Activated CD8-positive, alpha-beta memory T cell treated with anti-CD3 and anti-CD28 coated beads, Interleukin-2, amount 10 ng/mL, durations not matched to agents 7 days and 5 days (primary cell): ENCODE measurements around the gene DHRS1. TPM values are rescaled to one million over a fixed set of nuclear protein-coding genes. Genes with fewer than 3 reads are reported as not detected.
"Not testable (repeated sequence)": the region's sequence is repeated elsewhere in the genome, so short reads cannot be mapped to it uniquely, and the experiment has no call there.

Source experiments
- ATAC-seq: fragments of 150-1000 bp; cut with Tn5 transposase; one replicate; pipeline ENCODE4 v1.10.0; 2021; ENCODE audit warnings: moderate library complexity
- CTCF ChIA-PET: fragments of 350-600 bp; sonication (Branson Sonifier 250); formaldehyde crosslinking; loops from one replicate; lab custom pipeline; 2021; ENCODE audit warnings: antibody characterized with exemption; lab: Charles Lee
- DNase-seq: peaks from one replicate; pipeline ENCODE4 v3.0.0-alpha.2; 2020
- H3K27ac Mint-ChIP-seq: one replicate; pipeline ENCODE4 v1.8.0; 2021; ENCODE audit warnings: mild to moderate bottlenecking, mixed read lengths
- H3K27me3 Mint-ChIP-seq: one replicate; pipeline ENCODE4 v1.8.0; 2021; ENCODE audit warnings: mixed read lengths
- H3K36me3 Mint-ChIP-seq: one replicate; pipeline ENCODE4 v1.8.0; 2021; ENCODE audit warnings: mild to moderate bottlenecking, mixed read lengths
- H3K4me1 Mint-ChIP-seq: one replicate; pipeline ENCODE4 v1.8.0; 2021; ENCODE audit warnings: mixed read lengths
- H3K4me3 Mint-ChIP-seq: one replicate; pipeline ENCODE4 v1.8.0; 2021; ENCODE audit warnings: mild to moderate bottlenecking, moderate library complexity, mixed read lengths
- H3K9me3 Mint-ChIP-seq: one replicate; pipeline ENCODE4 v1.8.0; 2022; ENCODE audit warnings: low read depth, mixed read lengths
- total RNA-seq, 2 experiments: library from RNA; stranded (reverse); gene quantifications; one replicate each; pipeline ENCODE4 v1.2.3, GENCODE V29; 2021

DHRS1 gene
- total RNA-seq, 2 experiments from 2014 or later = 14.2 to 26.5 TPM

- Mint-ChIP-seq H3K4me3 (no peak overlapping the region), H3K36me3 (peaks cover 8% of the 10 kb centered on the region), H3K27ac (no peak overlapping the region), H3K9me3 (no peaks in the 10 kb centered on the region), H3K27me3 (no peaks in the 10 kb centered on the region), H3K4me1 (peaks cover 38% of the 10 kb centered on the region)
- ATAC-seq (no peak), DNase-seq (no peak)
- CTCF ChIA-PET = interaction anchor here (1.0 to 21.6 kb wide), 5 partner anchors 10 to 52 kb away, joined by 3 to 541 read pairs (median 22); partner anchors contain the start of genes CIDEB, DHRS1, LTB4R and LTB4R2
These were observed 47.1 kb downstream of the DHRS1 start for GRCh38 chr14:24252289-24253124.

- H3K9me3 Mint-ChIP-seq = no peaks in the 10 kb centered on the region
- no peak overlapping the region for H3K4me3 Mint-ChIP-seq
- ATAC-seq (no peak), DNase-seq (no peak)
- CTCF ChIA-PET = interaction anchor here (1.0 to 21.6 kb wide), 6 partner anchors 9 to 52 kb away, joined by 3 to 541 read pairs (median 14); partner anchors contain the start of genes CIDEB, DHRS1, LTB4R and LTB4R2
- no peak overlapping the region for H3K27ac Mint-ChIP-seq
- H3K4me1 Mint-ChIP-seq = peaks cover 43% of the 10 kb centered on the region
- peaks cover 10% of the 10 kb centered on the region for H3K36me3 Mint-ChIP-seq
- no peaks in the 10 kb centered on the region for H3K27me3 Mint-ChIP-seq
These were observed 47.7 kb downstream of the DHRS1 start for GRCh38 chr14:24251880-24252288.

- H3K27ac Mint-ChIP-seq = peak overlapping the region; percentile 57
- CTCF ChIA-PET = interaction anchor here (1.6 to 21.6 kb wide), 4 partner anchors 8 to 54 kb away, joined by 5 to 541 read pairs (median 148); partner anchors contain the start of genes CIDEB, DHRS1, LTB4R and LTB4R2
- no peak for DNase-seq
These were observed 49.2 kb downstream of the DHRS1 start for GRCh38 chr14:24250354-24250753.

GRCh38 chr14:24249230-24250021 lies 50.2 kb downstream of the DHRS1 start:
- CTCF ChIA-PET = interaction anchor here (5.5 to 21.6 kb wide), 3 partner anchors 23 to 181 kb away, joined by 21 to 541 read pairs (median 275); partner anchors contain the start of genes CBLN3, CIDEB, DHRS1 and KHNYN
- peak overlapping the region; percentile 51 for H3K4me3 Mint-ChIP-seq
- no peaks in the 10 kb centered on the region for H3K27me3 Mint-ChIP-seq
- H3K36me3 Mint-ChIP-seq = peaks cover 10% of the 10 kb centered on the region
- peaks cover 53% of the 10 kb centered on the region for H3K4me1 Mint-ChIP-seq
- H3K27ac Mint-ChIP-seq = peak overlapping the region; percentile 80
- ATAC-seq (no peak), DNase-seq (no peak)
- H3K9me3 Mint-ChIP-seq = no peaks in the 10 kb centered on the region

More at GRCh38 chr14:24250354-24250753, 49.2 kb downstream of the DHRS1 start:
- no peaks in the 10 kb centered on the region for H3K9me3 Mint-ChIP-seq
- ATAC-seq = no peak
- peaks cover 10% of the 10 kb centered on the region for H3K36me3 Mint-ChIP-seq
- H3K4me3 Mint-ChIP-seq = peak overlapping the region; percentile 51
- H3K4me1 Mint-ChIP-seq = peaks cover 50% of the 10 kb centered on the region
- H3K27me3 Mint-ChIP-seq = no peaks in the 10 kb centered on the region

GRCh38 chr14:24247422-24247821 lies 52.2 kb downstream of the DHRS1 start:
- Mint-ChIP-seq H3K4me3 (peak overlapping the region; percentile 21), H3K27me3 (no peaks in the 10 kb centered on the region), H3K9me3 (no peaks in the 10 kb centered on the region), H3K27ac (peak overlapping the region; percentile 96), H3K36me3 (peaks cover 10% of the 10 kb centered on the region), H3K4me1 (peaks cover 60% of the 10 kb centered on the region)
- CTCF ChIA-PET = interaction anchor here (0.9 to 21.6 kb wide), 12 partner anchors 8 to 183 kb away, joined by 3 to 541 read pairs (median 6); partner anchors contain the start of genes ADCY4, CBLN3, CIDEB and DHRS1
- no peak for DNase-seq
- ATAC-seq = no peak

- peaks cover 10% of the 10 kb centered on the region for H3K36me3 Mint-ChIP-seq
- peak; percentile 64 for DNase-seq
- peaks cover 62% of the 10 kb centered on the region for H3K4me1 Mint-ChIP-seq
These were observed 52.8 kb downstream of the DHRS1 start for GRCh38 chr14:24246765-24247212.

GRCh38 chr14:24245350-24245749 lies 54.2 kb downstream of the DHRS1 start:
- H3K9me3 Mint-ChIP-seq, ATAC-seq, DNase-seq, H3K27me3 Mint-ChIP-seq, H3K27ac Mint-ChIP-seq, H3K4me3 Mint-ChIP-seq: not testable (repeated sequence)
- H3K36me3 Mint-ChIP-seq = peaks cover 17% of the 10 kb centered on the region
- CTCF ChIA-PET = interaction anchor here (1.2 to 21.6 kb wide), 7 partner anchors 12 to 186 kb away, joined by 3 to 541 read pairs (median 21); partner anchors contain the start of genes ADCY4, CBLN3, CIDEB and DHRS1
- H3K4me1 Mint-ChIP-seq = peaks cover 64% of the 10 kb centered on the region

More at GRCh38 chr14:24246765-24247212, 52.8 kb downstream of the DHRS1 start:
- CTCF ChIA-PET = interaction anchor here (0.6 to 21.6 kb wide), 14 partner anchors 8 to 779 kb away, joined by 3 to 541 read pairs (median 6); partner anchors contain the start of genes ADCY4, CBLN3, CIDEB and DHRS1
- peak overlapping the region; percentile 64 for H3K4me3 Mint-ChIP-seq
- peak; percentile 25 for ATAC-seq
- H3K27me3 Mint-ChIP-seq = no peaks in the 10 kb centered on the region
- H3K9me3 Mint-ChIP-seq = no peaks in the 10 kb centered on the region
- peak overlapping the region; percentile 96 for H3K27ac Mint-ChIP-seq

GRCh38 chr14:24243336-24243836 lies 56.2 kb downstream of the DHRS1 start:
- Mint-ChIP-seq H3K27me3 (no peaks in the 10 kb centered on the region), H3K9me3 (no peaks in the 10 kb centered on the region), H3K27ac (peak overlapping the region; percentile 100), H3K36me3 (peaks cover 29% of the 10 kb centered on the region), H3K4me3 (peak overlapping the region; percentile 96), H3K4me1 (peaks cover 62% of the 10 kb centered on the region)
- ATAC-seq (no peak), DNase-seq (no peak)
- CTCF ChIA-PET = interaction anchor here (0.7 to 21.6 kb wide), 26 partner anchors 9 to 198 kb away, joined by 3 to 541 read pairs (median 12); partner anchors contain the start of genes ADCY4, CBLN3, CHMP4A and CIDEB

GRCh38 chr14:24241829-24242443 lies 57.6 kb downstream of the DHRS1 start:
- peaks cover 59% of the 10 kb centered on the region for H3K4me1 Mint-ChIP-seq
- DNase-seq (peak; percentile 96), ATAC-seq (peak; percentile 83)
- H3K27ac Mint-ChIP-seq = peak overlapping the region; percentile 100
- H3K4me3 Mint-ChIP-seq = peak overlapping the region; percentile 96
- CTCF ChIA-PET = interaction anchor here (0.7 to 21.6 kb wide), 27 partner anchors 9 to 199 kb away, joined by 3 to 541 read pairs (median 12); partner anchors contain the start of genes ADCY4, CBLN3, CHMP4A and CIDEB
- peaks cover 38% of the 10 kb centered on the region for H3K36me3 Mint-ChIP-seq
- H3K27me3 Mint-ChIP-seq = no peaks in the 10 kb centered on the region
- no peaks in the 10 kb centered on the region for H3K9me3 Mint-ChIP-seq
